ENCODE data around the gene DDX10.
"Not testable (repeated sequence)": the region's sequence is repeated elsewhere in the genome, so short reads cannot be mapped to it uniquely, and the experiment has no call there.

The DDX10 gene

GRCh38 chr11:108779147-108779546 lies 114.3 kb downstream of the DDX10 start:
- not testable (repeated sequence) for DNase-seq

GRCh38 chr11:108780119-108780518 lies 115.2 kb downstream of the DDX10 start:
- no peak for DNase-seq

- no peak for DNase-seq
Measured at GRCh38 chr11:108781946-108782345, 117.1 kb downstream of the DDX10 start.

- DNase-seq: no peak
Measured at GRCh38 chr11:108786281-108786990, 121.6 kb downstream of the DDX10 start.

GRCh38 chr11:108787105-108787504 lies 122.2 kb downstream of the DDX10 start:
- no peak for DNase-seq

GRCh38 chr11:108788565-108789199 lies 123.8 kb downstream of the DDX10 start:
- DNase-seq: no peak

GRCh38 chr11:108790501-108791299 lies 125.8 kb downstream of the DDX10 start:
- no peak for DNase-seq

GRCh38 chr11:108793138-108793537 lies 128.3 kb downstream of the DDX10 start:
- no peak for DNase-seq

GRCh38 chr11:108793611-108794010 lies 128.7 kb downstream of the DDX10 start:
- DNase-seq: no peak

GRCh38 chr11:108796551-108796950 lies 131.7 kb downstream of the DDX10 start:
- no peak for DNase-seq

GRCh38 chr11:108797578-108798100 lies 132.8 kb downstream of the DDX10 start:
- no peak for DNase-seq

GRCh38 chr11:108802492-108802891 lies 137.6 kb downstream of the DDX10 start:
- no peak for DNase-seq

GRCh38 chr11:108803776-108804175 lies 138.9 kb downstream of the DDX10 start:
- DNase-seq: no peak

GRCh38 chr11:108804511-108804910 lies 139.6 kb downstream of the DDX10 start:
- no peak for DNase-seq

GRCh38 chr11:108805030-108805429 lies 140.2 kb downstream of the DDX10 start:
- no peak for DNase-seq

GRCh38 chr11:108807262-108807661 lies 142.4 kb downstream of the DDX10 start:
- DNase-seq: no peak

GRCh38 chr11:108813086-108813485 lies 148.2 kb downstream of the DDX10 start:
- DNase-seq: no peak

- DNase-seq: no peak
Measured at GRCh38 chr11:108817976-108818375, 153.1 kb downstream of the DDX10 start.

- no peak for DNase-seq
Measured at GRCh38 chr11:108818971-108819370, 154.1 kb downstream of the DDX10 start.

- no peak for DNase-seq
Measured at GRCh38 chr11:108819957-108820356, 155.1 kb downstream of the DDX10 start.

GRCh38 chr11:108823960-108824359 lies 159.1 kb downstream of the DDX10 start:
- DNase-seq: not testable (repeated sequence)

GRCh38 chr11:108824545-108824944 lies 159.7 kb downstream of the DDX10 start:
- DNase-seq: no peak

- DNase-seq: no peak
Measured at GRCh38 chr11:108825381-108825780, 160.5 kb downstream of the DDX10 start.

- no peak for DNase-seq
Measured at GRCh38 chr11:108826136-108826535, 161.3 kb downstream of the DDX10 start.

Data from activated T-cell treated with anti-CD3 and anti-CD28 coated beads, Interleukin-2, amount 50 U/mL, for 1 hour (primary cell).